Right atrium auricular region (tissue), 2 donors: ENCODE results near the gene GORASP1. TPM values are rescaled to one million over a fixed set of nuclear protein-coding genes. Genes with fewer than 3 reads are reported as not detected.

ENCODE experiments used
- DNase-seq: peaks from one replicate; pipeline ENCODE4 v3.0.0-alpha.2; 2019; ENCODE audit warnings: low spot score
- H3K27ac ChIP-seq, 2 donors: fragments of 200-600 bp; sonication (generic); 1 replicate in 1 of 2; 2 replicates in 1 of 2; pipeline ENCODE4 v1.5.1; 2016 to 2019
- H3K27me3 ChIP-seq, 2 donors: fragments of 200-600 bp; sonication (generic); one replicate each; pipeline versions ENCODE4 v1.5.1 to v1.6.0; 2017 to 2019
- H3K36me3 ChIP-seq: fragments of 200-600 bp; sonication (generic); one replicate; pipeline ENCODE4 v1.5.1; 2016
- H3K4me1 ChIP-seq, 2 donors: fragments of 200-600 bp; sonication (generic); one replicate each; pipeline versions ENCODE4 v1.5.1 to v1.6.0; 2017 to 2019
- H3K4me3 ChIP-seq, 2 donors: fragments of 200-600 bp; sonication (generic); 1 replicate in 1 of 2; 2 replicates in 1 of 2; pipeline ENCODE4 v1.5.1; 2017 to 2019; ENCODE audit warnings: mild to moderate bottlenecking in 1 of 2, moderate library complexity in 1 of 2
- H3K9me3 ChIP-seq, 2 donors: fragments of 200-600 bp; sonication (generic); one replicate each; pipeline ENCODE4 v1.5.1; 2019
- CTCF ChIP-seq, 2 donors: fragments of 200-600 bp; sonication (generic); IDR thresholded peaks; one replicate each; pipeline ENCODE4 v1.5.1; 2019; ENCODE audit warnings: antibody characterized with exemption in 2 of 2
- total RNA-seq, 2 donors: library from RNA; depleted of rRNA; stranded (reverse); fragments of >200 nt; gene quantifications; one replicate each; pipeline ENCODE4 v1.1.0, GENCODE V29; 2016

The GORASP1 gene
- total RNA-seq, 2 donors from 2014 or later, result 34.3 to 38.8 TPM

- Histone ChIP-seq H3K4me3 (no peak overlapping the region), H3K27ac (no peak overlapping the region), H3K27me3 (no peaks in the 10 kb centered on the region), H3K9me3 (no peaks in the 10 kb centered on the region), H3K4me1 (no peaks in the 10 kb centered on the region), H3K36me3 (peaks cover 48% of the 10 kb centered on the region)
- TF ChIP-seq CTCF (IDR thresholded peaks at IDR 0.05), result no peak
- DNase-seq, result no peak
Measured at GRCh38 chr3:39088889-39089288, 18.5 kb downstream of the GORASP1 start.

- Histone ChIP-seq H3K9me3 (no peaks in the 10 kb centered on the region), H3K4me3 (no peak overlapping the region), H3K4me1 (no peaks in the 10 kb centered on the region), H3K27me3 (no peaks in the 10 kb centered on the region), H3K36me3 (peaks cover 46% of the 10 kb centered on the region), H3K27ac (no peak overlapping the region)
- TF ChIP-seq CTCF (IDR thresholded peaks at IDR 0.05), result no peak
- DNase-seq, result no peak
Measured at GRCh38 chr3:39088456-39088855, 19.0 kb downstream of the GORASP1 start.

GRCh38 chr3:39086144-39086543, 21.3 kb downstream of the GORASP1 start:
- H3K27ac ChIP-seq, result no peak overlapping the region
- DNase-seq, result no peak
- no peak for TF ChIP-seq CTCF (IDR thresholded peaks at IDR 0.05)
- no peak overlapping the region for H3K4me3 ChIP-seq
- no peaks in the 10 kb centered on the region for H3K27me3 ChIP-seq
- H3K9me3 ChIP-seq, result no peaks in the 10 kb centered on the region
- H3K36me3 ChIP-seq, result peaks cover 28% of the 10 kb centered on the region
- H3K4me1 ChIP-seq, result no peaks in the 10 kb centered on the region

GRCh38 chr3:39082666-39083313, 24.6 kb downstream of the GORASP1 start:
- H3K36me3 ChIP-seq, result peaks cover 29% of the 10 kb centered on the region
- H3K27me3 ChIP-seq, result no peaks in the 10 kb centered on the region
- no peaks in the 10 kb centered on the region for H3K9me3 ChIP-seq
- TF ChIP-seq CTCF (IDR thresholded peaks at IDR 0.05), result no peak
- H3K4me3 ChIP-seq, result no peak overlapping the region
- no peak overlapping the region for H3K27ac ChIP-seq
- DNase-seq, result no peak
- H3K4me1 ChIP-seq, result no peaks in the 10 kb centered on the region

- Histone ChIP-seq H3K9me3 (no peaks in the 10 kb centered on the region), H3K4me1 (no peaks in the 10 kb centered on the region), H3K27me3 (no peaks in the 10 kb centered on the region), H3K27ac (no peak overlapping the region), H3K36me3 (peaks cover 33% of the 10 kb centered on the region), H3K4me3 (no peak overlapping the region)
- no peak for TF ChIP-seq CTCF (IDR thresholded peaks at IDR 0.05)
- DNase-seq, result no peak
Measured at GRCh38 chr3:39080026-39080425, 27.4 kb downstream of the GORASP1 start.

GRCh38 chr3:39079530-39079929, 27.9 kb downstream of the GORASP1 start:
- no peaks in the 10 kb centered on the region for H3K27me3 ChIP-seq
- DNase-seq, result no peak
- no peaks in the 10 kb centered on the region for H3K9me3 ChIP-seq
- H3K36me3 ChIP-seq, result peaks cover 36% of the 10 kb centered on the region
- no peak for TF ChIP-seq CTCF (IDR thresholded peaks at IDR 0.05)
- no peak overlapping the region for H3K4me3 ChIP-seq
- H3K27ac ChIP-seq, result no peak overlapping the region
- no peaks in the 10 kb centered on the region for H3K4me1 ChIP-seq
